ENCODE measurements around the gene ARHGEF11. TPM values are rescaled to one million over a fixed set of nuclear protein-coding genes. Genes with fewer than 3 reads are reported as not detected.

ARHGEF11 gene
- total RNA-seq, 1 donor from 2014 or later, result 18.5 TPM

GRCh38 chr1:156911577-156912298, 133.8 kb downstream of the ARHGEF11 start:
- DNase-seq (ENCODE audit: low spot score), result no peak

- DNase-seq (ENCODE audit: low spot score), result no peak
These were observed 135.2 kb downstream of the ARHGEF11 start for GRCh38 chr1:156910309-156910782.

GRCh38 chr1:156909671-156910070, 135.9 kb downstream of the ARHGEF11 start:
- no peak for DNase-seq (ENCODE audit: low spot score)

GRCh38 chr1:156908955-156909354, 136.6 kb downstream of the ARHGEF11 start:
- no peak for DNase-seq (ENCODE audit: low spot score)

DNA sequence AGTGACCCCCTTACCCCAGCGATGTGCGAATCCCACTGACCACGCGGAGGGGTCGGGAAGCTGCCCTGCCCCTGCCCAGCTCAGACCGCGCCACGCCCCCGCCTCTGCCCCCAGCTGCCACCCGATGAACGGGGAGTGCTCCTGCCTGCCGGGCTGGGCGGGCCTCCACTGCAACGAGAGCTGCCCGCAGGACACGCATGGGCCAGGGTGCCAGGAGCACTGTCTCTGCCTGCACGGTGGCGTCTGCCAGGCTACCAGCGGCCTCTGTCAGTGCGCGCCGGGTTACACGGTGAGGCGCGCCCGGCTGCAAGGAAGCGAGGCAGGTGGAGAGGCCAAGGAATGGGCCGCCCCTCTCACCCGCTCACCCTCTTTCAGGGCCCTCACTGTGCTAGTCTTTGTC, 137.0 kb downstream of the ARHGEF11 start:
- no peak for DNase-seq (ENCODE audit: low spot score)

GRCh38 chr1:156906206-156906906, 139.2 kb downstream of the ARHGEF11 start:
- DNase-seq (ENCODE audit: low spot score), result no peak

- DNase-seq (ENCODE audit: low spot score), result no peak
These were observed 139.9 kb downstream of the ARHGEF11 start for GRCh38 chr1:156905651-156906050.

- no peak for DNase-seq (ENCODE audit: low spot score)
These were observed 140.4 kb downstream of the ARHGEF11 start for GRCh38 chr1:156905176-156905575.

- no peak for DNase-seq (ENCODE audit: low spot score)
These were observed 141.2 kb downstream of the ARHGEF11 start for GRCh38 chr1:156904187-156904959.

GRCh38 chr1:156903328-156904091, 142.0 kb downstream of the ARHGEF11 start:
- DNase-seq (ENCODE audit: low spot score), result no peak

DNA sequence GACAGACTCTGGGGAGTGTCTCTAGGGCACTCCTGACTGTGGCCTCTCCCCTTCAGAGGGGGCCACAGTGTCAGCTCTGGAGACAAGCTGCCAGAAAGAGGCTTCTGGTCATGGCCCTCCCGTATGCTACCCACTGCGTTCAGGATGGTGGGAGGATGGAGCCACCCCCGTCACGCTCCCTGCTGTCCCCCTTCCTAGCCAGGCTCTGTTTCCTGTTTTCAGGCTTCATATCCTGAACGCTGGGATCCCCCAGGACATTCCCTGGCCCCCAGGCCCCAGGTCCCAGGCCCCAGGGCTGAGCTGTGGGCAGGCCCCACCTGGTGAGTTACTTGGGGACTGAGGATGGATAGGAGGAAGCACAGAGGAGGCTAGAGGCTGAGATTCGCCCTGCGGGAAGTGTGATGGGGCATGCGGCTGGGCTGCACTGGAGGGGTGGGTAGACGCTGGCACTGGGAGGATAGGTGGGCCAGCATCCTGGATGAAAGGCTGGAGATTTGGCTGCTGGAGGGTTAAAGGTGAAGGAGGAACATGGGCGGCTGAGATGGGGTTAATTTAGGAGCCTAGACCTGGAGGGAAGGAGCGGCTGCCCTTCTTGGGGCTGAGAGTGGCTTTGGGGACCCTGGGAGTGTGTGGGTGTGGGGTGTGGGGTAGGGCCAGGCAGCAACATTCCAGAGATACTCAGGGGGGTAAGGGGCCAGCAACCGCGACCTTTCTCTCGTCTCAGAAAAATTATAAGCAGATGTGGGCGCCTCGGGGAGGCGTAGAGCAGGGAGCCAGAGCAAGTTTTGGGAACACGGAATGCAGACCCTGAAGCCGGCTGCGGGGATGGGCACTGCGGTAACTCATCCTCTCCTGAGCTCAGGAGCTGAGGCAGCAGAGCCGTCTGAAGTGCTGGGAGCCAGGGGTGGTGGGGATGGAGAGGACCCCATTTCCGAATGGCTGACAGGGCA, 143.3 kb downstream of the ARHGEF11 start:
- no peak for DNase-seq (ENCODE audit: low spot score)

GRCh38 chr1:156901590-156901900, 144.0 kb downstream of the ARHGEF11 start:
- no peak for DNase-seq (ENCODE audit: low spot score)

DNA sequence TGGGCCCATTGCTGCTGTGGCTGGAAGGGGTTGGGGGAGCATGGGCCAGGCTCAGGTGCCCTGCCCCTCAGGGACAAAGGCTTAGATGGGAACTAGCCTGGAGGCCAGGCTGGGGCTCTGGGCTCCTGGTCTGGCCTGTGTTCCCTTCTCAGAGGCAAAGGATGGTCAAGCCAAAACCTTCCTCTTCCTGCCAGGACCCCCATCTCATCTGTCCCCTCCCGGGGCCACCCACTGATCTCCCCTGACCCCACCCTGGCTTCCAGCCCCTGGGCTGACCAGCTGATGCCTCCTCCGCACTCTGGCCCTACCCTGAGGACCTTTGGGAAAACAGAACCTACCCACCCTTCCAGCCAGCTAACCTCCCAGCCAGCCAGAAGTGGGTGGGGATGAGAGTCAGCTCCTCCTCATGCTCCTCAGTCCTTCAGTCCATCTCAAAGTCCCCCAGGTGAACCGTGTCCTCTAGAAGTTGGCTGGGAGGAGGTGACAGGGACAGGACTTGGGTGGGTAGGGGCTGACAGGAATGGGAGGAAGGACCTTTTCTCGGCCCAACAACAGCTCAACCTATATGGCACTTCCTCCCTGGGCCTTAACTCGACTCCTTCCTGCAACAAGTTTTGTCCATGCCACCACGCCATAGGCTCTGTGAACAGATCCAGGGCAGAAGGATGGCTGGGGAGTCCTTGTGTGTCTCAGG, 144.5 kb downstream of the ARHGEF11 start:
- DNase-seq (ENCODE audit: low spot score), result no peak

- DNase-seq (ENCODE audit: low spot score), result peak; percentile 59
These were observed 145.4 kb downstream of the ARHGEF11 start for GRCh38 chr1:156899956-156900718.

DNA sequence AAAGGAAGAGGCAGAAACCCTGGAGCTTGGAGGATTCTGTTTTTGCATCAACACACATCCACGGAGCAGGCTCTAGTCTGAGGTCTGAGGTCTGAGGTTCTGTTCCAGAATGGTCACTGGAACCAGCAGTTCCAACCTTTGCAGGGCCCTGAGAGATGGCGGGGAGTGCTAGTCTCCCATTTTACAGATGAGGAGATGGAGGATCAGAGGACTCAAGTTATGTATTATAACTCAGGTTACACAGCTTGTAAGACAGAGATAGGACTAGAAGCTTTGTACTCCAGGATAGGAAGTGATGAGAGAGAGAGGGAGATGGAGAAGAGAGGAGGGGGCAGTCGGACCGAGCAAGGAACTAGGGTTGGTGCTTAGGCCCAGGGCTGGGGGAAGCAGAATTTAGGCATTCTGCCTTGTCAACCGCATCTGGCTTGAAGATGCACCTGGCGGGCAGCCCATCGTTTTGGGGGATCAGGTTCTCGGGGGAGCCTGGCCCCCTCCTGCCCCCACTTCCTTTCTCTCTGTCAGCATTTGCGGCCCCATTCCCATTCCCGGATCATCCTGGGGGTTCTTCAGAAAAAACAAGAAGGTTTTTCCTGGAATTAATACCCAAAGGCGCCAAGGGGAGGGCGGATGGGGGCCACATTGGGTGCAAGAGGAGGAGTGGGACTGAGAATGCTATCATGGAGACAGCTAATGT, 146.4 kb downstream of the ARHGEF11 start:
- DNase-seq (ENCODE audit: low spot score), result no peak

- peak; percentile 85 for DNase-seq (ENCODE audit: low spot score)
These were observed 147.4 kb downstream of the ARHGEF11 start for GRCh38 chr1:156898161-156898566.

DNA sequence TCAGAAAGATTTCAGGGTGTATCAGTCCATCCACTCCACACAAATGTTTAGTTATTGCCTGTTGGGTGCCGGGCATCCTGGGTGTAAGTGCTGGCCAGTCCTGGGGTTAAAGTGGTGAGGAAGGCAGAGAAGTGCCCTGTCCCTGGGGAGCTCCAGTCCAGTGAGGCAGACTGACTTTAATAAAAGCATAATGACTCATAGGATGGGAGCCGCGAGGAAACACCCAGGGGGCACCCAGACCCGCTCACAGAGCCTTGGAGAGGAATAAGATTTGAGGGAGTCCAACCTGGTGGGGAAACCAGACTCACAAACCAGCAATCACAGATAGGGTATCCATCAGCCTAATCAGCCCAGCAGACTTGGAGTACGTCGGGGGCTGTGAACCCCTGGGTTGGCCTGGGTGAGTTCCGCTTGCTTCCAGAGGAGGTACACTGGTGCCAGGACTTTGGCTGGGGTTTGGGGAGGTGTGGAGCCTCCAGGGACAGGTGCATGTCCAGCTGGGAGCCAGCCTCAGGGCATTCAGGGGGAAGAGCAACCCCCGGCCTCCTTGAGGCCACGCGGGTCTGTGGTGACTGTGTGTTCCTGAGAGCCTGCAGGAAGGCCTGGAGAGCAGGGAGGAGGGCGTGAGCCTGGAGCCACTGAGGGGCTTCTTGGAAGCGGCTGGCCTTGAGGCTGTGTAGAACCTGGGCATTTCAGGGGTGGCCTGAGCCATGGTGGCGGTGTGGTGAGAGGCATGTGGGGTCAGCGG, 148.3 kb downstream of the ARHGEF11 start:
- peak; percentile 55 for DNase-seq (ENCODE audit: low spot score)
